Panc1 (cell line): ENCODE measurements around the gene PPM1H. TPM values are rescaled to one million over a fixed set of nuclear protein-coding genes. Genes with fewer than 3 reads are reported as not detected.

Experiments
- ATAC-seq: fragments of 200-7000 bp; cut with Tn5 transposase; 2 replicates; pipeline ENCODE4 v1.9.1; 2020; ENCODE audit warnings: mild to moderate bottlenecking, moderate library complexity
- BruUV-seq: library from RNA; stranded (reverse); fragments of 400-500 nt; replicated peaks from 2 replicates; lab custom pipeline; 2021; lab: Mats Ljungman, UMichigan
- CTCF ChIA-PET: fragments of 300-600 bp; sonication (Branson Sonifier 250); formaldehyde crosslinking; loops from one replicate; lab custom pipeline; 2022; ENCODE audit warnings: antibody characterized with exemption; lab: Charles Lee
- POLR2A ChIA-PET: fragments of 300-600 bp; sonication (Branson Sonifier 250); formaldehyde crosslinking; loops from one replicate; lab custom pipeline; 2022; ENCODE audit warnings: antibody characterized with exemption; lab: Charles Lee
- DNase-seq: peaks from one replicate; pipeline ENCODE4 v3.0.0-alpha.2; 2010; ENCODE audit warnings: low read depth, low spot score
- H3K27ac ChIP-seq: 2 replicates; pipeline ENCODE4 v1.5.1; 2011; ENCODE audit warnings: mild to moderate bottlenecking, low read length, inconsistent platforms
- H3K27me3 ChIP-seq: fragments of 200-500 bp; sonication (Bioruptor generic); 2 replicates; pipeline ENCODE4 v1.6.0; 2014; ENCODE audit warnings: low read length, inconsistent platforms; ENCODE audit not compliant: control insufficient read depth, insufficient read depth
- H3K36me3 ChIP-seq: fragments of 200-500 bp; sonication (Bioruptor generic); 2 replicates; pipeline ENCODE4 v1.5.1; 2014; ENCODE audit warnings: inconsistent platforms, mild to moderate bottlenecking, low read length, moderate library complexity; ENCODE audit not compliant: control insufficient read depth, insufficient read depth
- H3K4me1 ChIP-seq: 2 replicates; pipeline ENCODE4 v1.5.1; 2011; ENCODE audit warnings: inconsistent platforms, mild to moderate bottlenecking, low read length, moderate library complexity; ENCODE audit not compliant: control insufficient read depth, insufficient read depth
- H3K4me3 ChIP-seq, 2 experiments: 2 replicates each; pipeline ENCODE4 v1.5.1; 2011 to 2012; ENCODE audit warnings: low read depth in 2 of 2, low read length in 2 of 2, mild to moderate bottlenecking in 2 of 2, inconsistent platforms in 1 of 2, moderate library complexity in 1 of 2
- H3K9me3 ChIP-seq: fragments of 200-500 bp; sonication (Bioruptor generic); 2 replicates; pipeline ENCODE4 v1.5.1; 2014; ENCODE audit warnings: low read depth, mild to moderate bottlenecking, inconsistent platforms, low read length, moderate library complexity; ENCODE audit not compliant: control insufficient read depth, insufficient read depth
- POLR2AphosphoS5 ChIP-seq: IDR thresholded peaks from 2 replicates; pipeline ENCODE4 v1.6.1; 2012; ENCODE audit warnings: mild to moderate bottlenecking, low read depth, low read length, moderate library complexity
- SIN3A ChIP-seq: IDR thresholded peaks from 2 replicates; pipeline ENCODE4 v1.6.1; 2012; ENCODE audit warnings: low read depth, mild to moderate bottlenecking, low read length, moderate library complexity, borderline replicate concordance; ENCODE audit not compliant: insufficient read depth
- TCF7L2 ChIP-seq: IDR thresholded peaks from 2 replicates; pipeline ENCODE4 v1.6.1; 2011; ENCODE audit warnings: mild to moderate bottlenecking, low read depth, low read length, inconsistent platforms
- in situ Hi-C: cut with HindIII; loops from 2 replicates; pipeline ENCODE4 v1.10.0; 2016; ENCODE audit warnings: low sequenced_read_pairs, low pct_unique_long_range_greater_than_20kb
- intact Hi-C: fragments of 100-400 bp; cut with micrococcal nuclease; formaldehyde crosslinking; loops from one replicate; pipeline ENCODE4 v1.10.0; 2022; ENCODE audit not compliant: unreplicated experiment
- total RNA-seq: library from RNA; stranded (reverse); gene quantifications from one replicate; pipeline ENCODE4 v1.2.1, GENCODE V29; 2021; ENCODE audit not compliant: unreplicated experiment
- TF ChIP-seq, protein P1 (sequence below), 2 experiments: IDR thresholded peaks; 2 replicates each; pipeline ENCODE4 v1.6.1; 2011 to 2012; ENCODE audit warnings: low read depth in 2 of 2, control low read depth in 1 of 2, low read length in 1 of 2, mild to moderate bottlenecking in 1 of 2, moderate library complexity in 1 of 2; ENCODE audit not compliant: insufficient read depth in 1 of 2
- TF ChIP-seq, protein P2 (sequence below): fragments of 450-650 bp; IDR thresholded peaks from 2 replicates; pipeline ENCODE4 v1.5.1; 2017; ENCODE audit warnings: mild to moderate bottlenecking

The PPM1H gene
- total RNA-seq, 1 experiment from 2014 or later = 22.9 TPM

GRCh38 chr12:62694116-62694515, 240.8 kb downstream of the PPM1H start:
- Histone ChIP-seq H3K9me3 (no peaks in the 10 kb centered on the region), H3K27ac (no peak overlapping the region), H3K27me3 (no peaks in the 10 kb centered on the region), H3K4me1 (no peaks in the 10 kb centered on the region), H3K4me3 (no peak overlapping the region), H3K36me3 (no peaks in the 10 kb centered on the region)
- ATAC-seq (no peak), DNase-seq (no peak)
- no peak for TF ChIP-seq POLR2AphosphoS5
- TF ChIP-seq, protein P1, sequence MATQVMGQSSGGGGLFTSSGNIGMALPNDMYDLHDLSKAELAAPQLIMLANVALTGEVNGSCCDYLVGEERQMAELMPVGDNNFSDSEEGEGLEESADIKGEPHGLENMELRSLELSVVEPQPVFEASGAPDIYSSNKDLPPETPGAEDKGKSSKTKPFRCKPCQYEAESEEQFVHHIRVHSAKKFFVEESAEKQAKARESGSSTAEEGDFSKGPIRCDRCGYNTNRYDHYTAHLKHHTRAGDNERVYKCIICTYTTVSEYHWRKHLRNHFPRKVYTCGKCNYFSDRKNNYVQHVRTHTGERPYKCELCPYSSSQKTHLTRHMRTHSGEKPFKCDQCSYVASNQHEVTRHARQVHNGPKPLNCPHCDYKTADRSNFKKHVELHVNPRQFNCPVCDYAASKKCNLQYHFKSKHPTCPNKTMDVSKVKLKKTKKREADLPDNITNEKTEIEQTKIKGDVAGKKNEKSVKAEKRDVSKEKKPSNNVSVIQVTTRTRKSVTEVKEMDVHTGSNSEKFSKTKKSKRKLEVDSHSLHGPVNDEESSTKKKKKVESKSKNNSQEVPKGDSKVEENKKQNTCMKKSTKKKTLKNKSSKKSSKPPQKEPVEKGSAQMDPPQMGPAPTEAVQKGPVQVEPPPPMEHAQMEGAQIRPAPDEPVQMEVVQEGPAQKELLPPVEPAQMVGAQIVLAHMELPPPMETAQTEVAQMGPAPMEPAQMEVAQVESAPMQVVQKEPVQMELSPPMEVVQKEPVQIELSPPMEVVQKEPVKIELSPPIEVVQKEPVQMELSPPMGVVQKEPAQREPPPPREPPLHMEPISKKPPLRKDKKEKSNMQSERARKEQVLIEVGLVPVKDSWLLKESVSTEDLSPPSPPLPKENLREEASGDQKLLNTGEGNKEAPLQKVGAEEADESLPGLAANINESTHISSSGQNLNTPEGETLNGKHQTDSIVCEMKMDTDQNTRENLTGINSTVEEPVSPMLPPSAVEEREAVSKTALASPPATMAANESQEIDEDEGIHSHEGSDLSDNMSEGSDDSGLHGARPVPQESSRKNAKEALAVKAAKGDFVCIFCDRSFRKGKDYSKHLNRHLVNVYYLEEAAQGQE (IDR thresholded peaks at IDR 0.05; ENCODE audit: insufficient read depth in 1 of 2, low read depth in 2 of 2, low read length in 1 of 2) = no peak
- no peak for TF ChIP-seq SIN3A
- TF ChIP-seq TCF7L2 = no peak
- TF ChIP-seq, protein P2, sequence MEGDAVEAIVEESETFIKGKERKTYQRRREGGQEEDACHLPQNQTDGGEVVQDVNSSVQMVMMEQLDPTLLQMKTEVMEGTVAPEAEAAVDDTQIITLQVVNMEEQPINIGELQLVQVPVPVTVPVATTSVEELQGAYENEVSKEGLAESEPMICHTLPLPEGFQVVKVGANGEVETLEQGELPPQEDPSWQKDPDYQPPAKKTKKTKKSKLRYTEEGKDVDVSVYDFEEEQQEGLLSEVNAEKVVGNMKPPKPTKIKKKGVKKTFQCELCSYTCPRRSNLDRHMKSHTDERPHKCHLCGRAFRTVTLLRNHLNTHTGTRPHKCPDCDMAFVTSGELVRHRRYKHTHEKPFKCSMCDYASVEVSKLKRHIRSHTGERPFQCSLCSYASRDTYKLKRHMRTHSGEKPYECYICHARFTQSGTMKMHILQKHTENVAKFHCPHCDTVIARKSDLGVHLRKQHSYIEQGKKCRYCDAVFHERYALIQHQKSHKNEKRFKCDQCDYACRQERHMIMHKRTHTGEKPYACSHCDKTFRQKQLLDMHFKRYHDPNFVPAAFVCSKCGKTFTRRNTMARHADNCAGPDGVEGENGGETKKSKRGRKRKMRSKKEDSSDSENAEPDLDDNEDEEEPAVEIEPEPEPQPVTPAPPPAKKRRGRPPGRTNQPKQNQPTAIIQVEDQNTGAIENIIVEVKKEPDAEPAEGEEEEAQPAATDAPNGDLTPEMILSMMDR = no peak
- in situ Hi-C loops = no loop called here
- intact Hi-C loops = no loop called here
- POLR2A ChIA-PET = no interaction called here
- BruUV-seq = no TSS peak
- CTCF ChIA-PET = no interaction called here

DNA sequence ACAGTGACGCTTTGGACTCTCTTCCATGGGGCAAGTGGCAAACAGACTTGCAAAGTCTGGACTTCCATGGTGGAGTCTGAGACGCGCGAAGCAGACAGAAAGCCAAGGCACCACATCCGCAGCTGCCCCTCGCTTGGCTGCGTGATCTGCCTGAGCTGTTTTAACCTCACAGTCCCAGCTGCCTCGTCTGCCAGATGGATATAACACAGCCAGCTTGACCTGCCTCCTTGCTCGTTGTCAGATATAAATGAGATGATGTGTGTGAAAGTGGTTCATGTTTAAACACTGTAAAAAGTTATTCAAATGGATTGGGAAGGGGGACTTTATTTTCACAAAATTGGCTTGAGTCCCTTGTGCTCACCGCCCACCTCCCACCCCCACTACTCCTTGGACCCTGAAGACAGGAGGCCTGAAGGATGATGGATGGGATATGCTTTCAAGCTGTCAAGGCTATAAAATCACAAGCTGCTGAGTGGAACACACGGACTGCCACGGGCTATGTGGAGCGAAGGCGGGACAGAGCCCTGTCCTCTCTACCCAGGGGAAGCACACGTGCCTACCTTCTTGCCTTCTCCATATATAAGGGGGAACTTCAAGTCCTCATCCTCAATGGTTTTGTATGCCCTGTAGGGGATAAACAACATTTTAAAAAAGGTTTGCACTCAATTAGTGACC, 241.4 kb downstream of the PPM1H start:
- TF ChIP-seq, protein P1 (IDR thresholded peaks at IDR 0.05; ENCODE audit: insufficient read depth in 1 of 2, low read depth in 2 of 2, low read length in 1 of 2) = no peak
- TF ChIP-seq SIN3A = no peak
- TF ChIP-seq, protein P2 = no peak
- TF ChIP-seq POLR2AphosphoS5 = no peak
- no peak for TF ChIP-seq TCF7L2
- H3K4me3 ChIP-seq = no peak overlapping the region
- ATAC-seq = no peak
- no peaks in the 10 kb centered on the region for H3K36me3 ChIP-seq
- H3K9me3 ChIP-seq = no peaks in the 10 kb centered on the region
- no peaks in the 10 kb centered on the region for H3K27me3 ChIP-seq
- intact Hi-C loops = no loop called here
- BruUV-seq = no TSS peak
- no peaks in the 10 kb centered on the region for H3K4me1 ChIP-seq
- ChIA-PET POLR2A (interaction anchor here (0.7 kb wide), 1 partner anchor 16 kb away, joined by 4 read pairs; no protein-coding TSS in a partner anchor), CTCF (no interaction called here)
- in situ Hi-C loops = no loop called here
- no peak for DNase-seq
- no peak overlapping the region for H3K27ac ChIP-seq
